Tibial nerve (tissue), 4 donors: ENCODE results near the gene NXPH2. TPM values are rescaled to one million over a fixed set of nuclear protein-coding genes. Genes with fewer than 3 reads are reported as not detected.

Experiments used
- DNase-seq, 2 donors: peaks; one replicate each; pipeline ENCODE4 v3.0.0-alpha.2; 2019; ENCODE audit warnings: low spot score in 2 of 2
- H3K27ac ChIP-seq, 4 donors: fragments of 200-600 bp; sonication (generic) in 3 of 4; one replicate each; pipeline ENCODE4 v1.5.1; 2017 to 2019; ENCODE audit warnings: mild to moderate bottlenecking in 1 of 4
- H3K27me3 ChIP-seq, 2 donors: fragments of 200-600 bp; sonication (generic) in 1 of 2; one replicate each; pipeline versions ENCODE4 v1.5.1 to v1.6.0; 2017 to 2019
- H3K36me3 ChIP-seq, 3 donors: fragments of 200-600 bp; sonication (generic); one replicate each; pipeline ENCODE4 v1.5.1; 2018 to 2019
- H3K4me1 ChIP-seq, 4 donors: fragments of 200-600 bp; sonication (generic) in 3 of 4; one replicate each; pipeline ENCODE4 v1.5.1; 2017 to 2019
- H3K4me3 ChIP-seq, 4 donors: fragments of 200-600 bp; sonication (generic) in 3 of 4; one replicate each; pipeline ENCODE4 v1.5.1; 2017 to 2019; ENCODE audit warnings: mild to moderate bottlenecking in 1 of 4, moderate library complexity in 1 of 4
- H3K9me3 ChIP-seq, 4 donors: fragments of 200-600 bp; sonication (generic) in 3 of 4; one replicate each; pipeline ENCODE4 v1.5.1; 2017 to 2019
- CTCF ChIP-seq, 5 experiments: fragments of 200-600 bp in 3 of 5; fragments of 450-650 bp in 2 of 5; sonication (generic) in 3 of 5; IDR thresholded peaks; one replicate each; pipeline ENCODE4 v1.5.1; 2016 to 2019; ENCODE audit warnings: antibody characterized with exemption in 5 of 5, mild to moderate bottlenecking in 3 of 5, moderate library complexity in 2 of 5
- EP300 ChIP-seq, 2 donors: sonication (generic); formaldehyde crosslinking; IDR thresholded peaks; one replicate each; pipeline ENCODE4 v1.6.1; 2017; ENCODE audit warnings: antibody characterized with exemption in 2 of 2, mild to moderate bottlenecking in 1 of 2
- POLR2A ChIP-seq, 2 donors: fragments of 450-650 bp; IDR thresholded peaks; one replicate each; pipeline ENCODE4 v1.6.1; 2017; ENCODE audit warnings: antibody characterized with exemption in 2 of 2, mild to moderate bottlenecking in 2 of 2, moderate library complexity in 2 of 2
- WGBS, 2 donors: methylation state at CpG; one replicate each; pipeline ENCODE4 v1.1.5; 2018; 5-methylcytosine and 5-hydroxymethylcytosine counted together
- total RNA-seq, 4 donors: library from RNA; depleted of rRNA; stranded (reverse); fragments of >200 nt; gene quantifications; one replicate each; pipeline ENCODE4 v1.1.0, GENCODE V29; 2016

Gene NXPH2
- total RNA-seq, 4 donors from 2014 or later = not detected

GRCh38 chr2:138723196-138723987, 56.8 kb downstream of the NXPH2 start:
- WGBS, 2 donors = 83 to 87% methylated on average over 7 of the region's 7 CpGs
- H3K36me3 ChIP-seq = no peaks in the 10 kb centered on the region

GRCh38 chr2:138722316-138722715, 57.9 kb downstream of the NXPH2 start:
- Histone ChIP-seq H3K27me3 (no peaks in the 10 kb centered on the region), H3K36me3 (no peaks in the 10 kb centered on the region), H3K9me3 (no peaks in the 10 kb centered on the region), H3K4me1 (no peaks in the 10 kb centered on the region), H3K4me3 (no peak overlapping the region), H3K27ac (no peak overlapping the region)
- TF ChIP-seq POLR2A (IDR thresholded peaks at IDR 0.05) (no peak), CTCF (IDR thresholded peaks at IDR 0.05) (no peak), EP300 (IDR thresholded peaks at IDR 0.05) (no peak)
- DNase-seq = peak in 1 of 2 donors; percentile 10
- 85% methylated on average over 4 of the region's 4 CpGs for WGBS, 2 donors

More at GRCh38 chr2:138723196-138723987, 56.8 kb downstream of the NXPH2 start:
- DNase-seq = no peak
- Histone ChIP-seq H3K27me3 (no peaks in the 10 kb centered on the region), H3K9me3 (no peaks in the 10 kb centered on the region), H3K4me3 (no peak overlapping the region), H3K4me1 (no peaks in the 10 kb centered on the region), H3K27ac (no peak overlapping the region)
- TF ChIP-seq POLR2A (IDR thresholded peaks at IDR 0.05) (no peak), EP300 (IDR thresholded peaks at IDR 0.05) (no peak), CTCF (IDR thresholded peaks at IDR 0.05) (no peak)

- 60 to 71% methylated on average over 11 of the region's 11 CpGs for WGBS, 2 donors
- TF ChIP-seq EP300 (IDR thresholded peaks at IDR 0.05) (no peak), POLR2A (IDR thresholded peaks at IDR 0.05) (no peak), CTCF (IDR thresholded peaks at IDR 0.05) (no peak)
- no peaks in the 10 kb centered on the region for H3K36me3 ChIP-seq
- H3K4me1 ChIP-seq = no peaks in the 10 kb centered on the region
- H3K4me3 ChIP-seq = no peak overlapping the region
- no peak overlapping the region for H3K27ac ChIP-seq
- no peak for DNase-seq
- H3K27me3 ChIP-seq = no peaks in the 10 kb centered on the region
- H3K9me3 ChIP-seq = no peaks in the 10 kb centered on the region
Observed at GRCh38 chr2:138720035-138720838, 60.0 kb downstream of the NXPH2 start.

- H3K4me3 ChIP-seq = no peak overlapping the region
- TF ChIP-seq POLR2A (IDR thresholded peaks at IDR 0.05) = no peak
- TF ChIP-seq EP300 (IDR thresholded peaks at IDR 0.05) = no peak
- TF ChIP-seq CTCF (IDR thresholded peaks at IDR 0.05) = no peak
- H3K4me1 ChIP-seq = no peaks in the 10 kb centered on the region
- H3K9me3 ChIP-seq = no peaks in the 10 kb centered on the region
- no peak for DNase-seq
- H3K27me3 ChIP-seq = no peaks in the 10 kb centered on the region
- no peaks in the 10 kb centered on the region for H3K36me3 ChIP-seq
- H3K27ac ChIP-seq = no peak overlapping the region
Observed at GRCh38 chr2:138718405-138718804, 61.8 kb downstream of the NXPH2 start.

- no peak for TF ChIP-seq CTCF (IDR thresholded peaks at IDR 0.05)
- TF ChIP-seq EP300 (IDR thresholded peaks at IDR 0.05) = no peak
- no peak for TF ChIP-seq POLR2A (IDR thresholded peaks at IDR 0.05)
- no peak overlapping the region for H3K4me3 ChIP-seq
- no peaks in the 10 kb centered on the region for H3K9me3 ChIP-seq
- WGBS, 2 donors = 64 to 83% methylated on average over 5 of the region's 5 CpGs
- H3K4me1 ChIP-seq = no peaks in the 10 kb centered on the region
- H3K27ac ChIP-seq = no peak overlapping the region
- H3K36me3 ChIP-seq = no peaks in the 10 kb centered on the region
- DNase-seq = no peak
- H3K27me3 ChIP-seq = no peaks in the 10 kb centered on the region
Observed at GRCh38 chr2:138716183-138716582, 64.0 kb downstream of the NXPH2 start.
